Activated CD8-positive, alpha-beta memory T cell treated with anti-CD3 and anti-CD28 coated beads for 1 hour (primary cell): ENCODE measurements around the gene NLGN1.
"Not testable (repeated sequence)": the region's sequence is repeated elsewhere in the genome, so short reads cannot be mapped to it uniquely, and the experiment has no call there.

Experiments used
- DNase-seq, 2 donors: peaks; one replicate each; pipeline ENCODE4 v3.0.0-alpha.2; 2020; ENCODE audit warnings: low read depth in 1 of 2; ENCODE audit errors: extremely low read depth in 1 of 2

Gene NLGN1

DNA sequence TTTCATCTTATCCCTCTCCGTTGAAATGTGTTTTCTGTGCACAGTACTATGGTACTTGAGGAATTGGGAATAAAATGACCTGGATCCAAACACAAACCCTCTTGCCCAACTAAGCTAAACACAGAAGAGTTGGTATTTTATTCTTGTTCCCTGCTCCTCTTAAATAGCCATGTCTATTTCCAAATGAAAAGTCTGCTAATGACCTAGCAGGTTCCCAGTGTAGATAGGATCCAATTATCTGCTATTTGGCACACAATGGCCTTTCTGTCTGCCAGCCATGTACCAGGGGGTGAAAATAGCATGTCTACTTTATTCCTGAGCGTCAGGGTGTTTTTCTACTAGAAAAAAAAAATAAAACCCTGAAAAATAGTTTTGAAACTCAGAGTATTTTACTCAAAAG lies 804.6 kb downstream of the NLGN1 start:
- DNase-seq: no peak

GRCh38 chr3:174202561-174202960 lies 805.0 kb downstream of the NLGN1 start:
- no peak for DNase-seq

- DNase-seq: no peak
These were observed 807.2 kb downstream of the NLGN1 start for GRCh38 chr3:174204765-174205164.

- DNase-seq: no peak
These were observed 809.2 kb downstream of the NLGN1 start for GRCh38 chr3:174206607-174207192.

DNA sequence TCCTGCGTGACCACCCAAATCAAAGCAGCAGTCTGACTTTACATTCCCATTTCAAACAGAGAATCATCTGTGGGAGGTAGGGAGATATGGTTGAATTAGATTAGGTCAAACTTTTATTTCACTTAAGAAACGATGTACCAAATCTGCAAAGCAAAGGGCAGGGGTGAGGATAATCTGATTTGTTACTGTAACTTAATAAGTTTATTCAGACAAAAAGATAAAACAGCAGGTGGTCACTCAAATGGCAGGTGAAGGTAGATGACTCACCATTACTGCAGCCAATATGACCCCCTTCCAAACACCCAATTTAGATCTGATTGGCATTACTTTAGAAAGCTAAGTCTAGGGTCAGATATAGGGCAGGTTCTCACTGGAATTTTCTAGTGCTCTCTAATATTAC lies 810.6 kb downstream of the NLGN1 start:
- DNase-seq: no peak

DNA sequence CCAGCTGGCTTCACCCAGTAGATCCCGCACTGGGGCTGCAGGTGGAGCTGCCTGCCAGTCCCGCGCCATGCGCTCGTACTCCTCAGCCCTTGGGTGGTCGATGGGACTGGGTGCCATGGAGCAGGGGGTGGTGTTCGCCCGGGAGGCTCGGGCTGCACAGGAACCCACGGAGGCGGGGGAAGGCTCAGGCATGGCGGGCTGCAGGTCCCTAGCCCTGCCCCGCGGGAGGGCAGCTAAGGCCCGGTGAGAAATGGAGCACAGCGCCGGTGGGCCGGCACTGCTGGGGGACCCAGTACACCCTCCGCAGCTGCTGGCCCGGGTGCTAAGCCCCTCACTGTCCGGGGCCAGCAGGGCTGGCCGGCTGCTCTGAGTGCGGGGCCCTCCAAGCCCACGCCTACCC lies 814.4 kb downstream of the NLGN1 start:
- not testable (repeated sequence) for DNase-seq

DNA sequence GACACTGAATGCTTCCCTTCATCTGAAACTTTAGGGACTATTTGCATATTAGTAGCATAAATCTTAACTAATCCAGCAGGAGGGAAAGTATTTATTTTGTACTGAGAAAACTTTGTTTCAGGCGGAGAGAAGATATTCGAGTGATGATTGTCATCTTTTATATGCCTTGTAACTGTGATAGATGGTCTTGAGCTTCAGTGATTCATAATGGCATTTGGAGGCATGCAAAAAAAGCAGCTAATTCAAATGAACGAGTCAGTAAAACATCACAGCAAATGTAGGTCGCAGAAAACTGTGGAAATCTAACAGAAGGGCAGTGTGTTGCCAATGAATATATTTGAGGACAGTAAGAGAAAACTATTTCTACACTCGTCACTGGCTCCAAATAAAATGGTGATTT lies 817.9 kb downstream of the NLGN1 start:
- no peak for DNase-seq

- no peak for DNase-seq
These were observed 818.5 kb downstream of the NLGN1 start for GRCh38 chr3:174216019-174216418.

DNA sequence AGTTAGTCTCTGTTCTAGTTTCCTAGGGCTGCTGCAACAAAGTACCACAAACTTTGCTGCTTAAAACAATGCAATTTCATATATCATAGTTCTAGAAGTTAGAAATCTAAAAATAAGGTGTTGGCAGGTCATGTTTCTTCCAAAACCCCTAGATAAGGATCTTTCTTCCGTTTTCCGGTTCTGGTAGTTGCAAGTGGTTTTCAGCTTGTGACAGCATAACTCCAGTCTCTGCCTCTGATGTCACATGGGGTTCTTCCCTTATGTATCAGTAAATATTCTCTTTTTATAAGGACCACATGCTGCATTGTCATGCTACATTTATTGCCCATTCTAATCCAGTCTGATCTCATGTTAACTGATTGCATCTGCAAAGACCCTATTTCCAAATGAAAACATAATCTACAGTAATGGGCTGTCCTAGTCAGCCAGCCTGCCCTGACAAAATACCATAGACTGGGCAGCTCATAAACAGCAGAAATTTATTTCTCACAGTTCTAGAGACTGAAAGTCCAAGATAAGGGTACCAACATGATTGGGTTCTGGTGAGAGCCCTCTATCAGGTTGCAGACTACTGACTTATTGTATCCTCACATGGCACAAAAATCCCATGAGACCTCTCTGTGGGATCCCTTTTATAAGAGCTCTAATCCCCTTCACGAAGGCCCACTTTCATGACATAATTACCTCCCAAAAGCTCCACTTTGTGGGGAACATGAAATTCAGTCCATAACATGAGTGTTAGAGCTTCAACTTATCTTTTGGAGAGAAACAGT lies 819.6 kb downstream of the NLGN1 start:
- DNase-seq: no peak

DNA sequence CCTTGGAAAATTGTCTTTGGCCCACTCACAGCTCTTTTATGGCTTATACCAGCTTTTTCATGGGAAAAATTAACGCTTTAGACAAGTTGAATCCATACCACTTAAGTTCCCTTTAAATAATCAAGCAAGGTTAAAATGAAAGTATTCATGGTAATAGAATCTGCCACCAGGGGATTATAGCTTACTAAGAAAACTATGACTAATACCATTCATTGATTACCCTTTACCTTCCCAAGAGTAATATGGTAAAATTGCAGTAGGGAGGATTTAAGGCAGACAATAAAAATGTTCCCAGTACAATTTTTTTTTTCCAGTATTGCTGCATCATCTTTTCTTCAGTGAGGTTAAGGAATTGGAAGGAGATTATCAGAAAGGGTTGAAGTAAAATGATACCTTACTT lies 820.5 kb downstream of the NLGN1 start:
- no peak for DNase-seq

DNA sequence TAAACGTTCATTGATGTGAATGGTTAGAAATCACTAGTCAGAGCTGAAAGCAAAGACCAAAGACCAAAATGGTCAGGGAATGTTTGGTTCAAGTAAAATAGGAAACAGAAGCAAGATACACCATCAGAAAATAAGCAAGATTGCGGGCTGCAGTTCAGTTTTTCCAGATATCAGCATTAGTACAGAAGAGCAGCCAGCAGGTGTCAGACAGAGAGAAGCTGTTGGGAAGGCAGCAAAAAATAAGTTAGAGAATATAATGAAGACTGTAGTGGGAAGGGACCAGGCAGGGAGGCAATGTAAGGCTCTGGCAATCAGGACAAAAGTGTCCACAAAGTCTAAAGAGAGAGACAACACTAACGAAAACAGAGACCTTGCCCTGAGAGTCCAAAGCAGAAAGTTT lies 822.2 kb downstream of the NLGN1 start:
- DNase-seq: no peak

DNA sequence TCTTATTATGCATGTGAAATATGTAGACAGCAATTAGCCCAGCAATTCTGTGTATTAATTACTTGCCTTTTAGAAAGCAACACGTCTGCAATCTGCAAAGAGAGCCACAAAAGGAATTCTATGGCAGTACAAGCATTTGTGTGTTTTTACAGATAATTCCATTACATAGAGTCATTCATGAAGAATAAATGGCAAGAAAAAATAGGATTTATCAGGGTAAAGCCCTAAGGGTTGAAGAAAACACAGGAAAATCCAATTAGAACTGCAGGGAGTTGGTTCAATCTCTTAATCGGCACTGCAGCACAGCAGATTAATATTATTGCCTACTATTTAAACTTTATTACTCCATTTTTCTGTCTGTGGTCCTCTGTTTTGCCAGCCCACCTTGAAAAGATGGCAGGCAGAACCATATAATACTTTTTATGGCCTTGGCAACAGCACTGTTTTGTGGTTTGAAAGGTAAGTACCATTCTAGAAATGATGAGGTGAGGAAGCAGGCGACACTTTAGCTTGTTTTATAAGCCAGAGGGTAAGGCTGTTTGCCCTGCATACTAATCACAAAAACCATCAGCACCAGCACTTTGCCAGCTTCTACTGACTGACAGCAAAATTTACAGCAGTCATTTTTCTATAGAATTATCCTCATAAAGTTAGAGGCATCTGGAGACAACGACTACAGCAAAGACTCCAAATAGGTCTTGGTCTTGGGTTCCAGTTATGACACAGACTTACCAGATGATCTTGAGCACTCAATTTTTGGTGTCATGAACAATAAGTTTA lies 823.4 kb downstream of the NLGN1 start:
- no peak for DNase-seq

DNA sequence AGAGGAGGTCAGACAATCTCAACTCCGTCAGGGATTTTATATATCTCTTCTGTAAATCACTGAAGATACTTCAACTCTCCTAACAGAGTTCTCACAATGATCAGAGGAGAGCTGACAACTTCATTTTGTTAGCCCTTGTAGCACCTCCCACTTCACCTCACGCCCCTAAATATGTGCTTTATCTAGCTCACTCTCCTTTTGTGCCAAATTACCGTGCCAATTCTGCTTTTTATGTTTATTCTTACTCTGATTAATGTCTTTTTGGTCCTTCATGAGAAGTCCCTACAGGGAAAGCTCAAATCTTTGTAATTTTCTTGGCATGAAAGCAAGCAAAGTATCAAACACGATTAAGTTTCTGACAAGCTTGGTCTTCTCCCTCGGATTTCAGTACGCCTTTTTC lies 825.5 kb downstream of the NLGN1 start:
- no peak for DNase-seq

- no peak for DNase-seq
These were observed 826.1 kb downstream of the NLGN1 start for GRCh38 chr3:174223626-174224025.

- no peak for DNase-seq
These were observed 832.4 kb downstream of the NLGN1 start for GRCh38 chr3:174229916-174230315.

GRCh38 chr3:174232028-174232657 lies 834.6 kb downstream of the NLGN1 start:
- not testable (repeated sequence) for DNase-seq

GRCh38 chr3:174232658-174233429 lies 835.3 kb downstream of the NLGN1 start:
- DNase-seq: no peak

- no peak for DNase-seq
These were observed 836.0 kb downstream of the NLGN1 start for GRCh38 chr3:174233511-174233910.

- DNase-seq: no peak
These were observed 844.9 kb downstream of the NLGN1 start for GRCh38 chr3:174242311-174243041.

GRCh38 chr3:174243171-174243570 lies 845.6 kb downstream of the NLGN1 start:
- DNase-seq: no peak
